ENCODE measurements around the gene ITM2C.

ITM2C gene, protein sequence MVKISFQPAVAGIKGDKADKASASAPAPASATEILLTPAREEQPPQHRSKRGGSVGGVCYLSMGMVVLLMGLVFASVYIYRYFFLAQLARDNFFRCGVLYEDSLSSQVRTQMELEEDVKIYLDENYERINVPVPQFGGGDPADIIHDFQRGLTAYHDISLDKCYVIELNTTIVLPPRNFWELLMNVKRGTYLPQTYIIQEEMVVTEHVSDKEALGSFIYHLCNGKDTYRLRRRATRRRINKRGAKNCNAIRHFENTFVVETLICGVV

DNA sequence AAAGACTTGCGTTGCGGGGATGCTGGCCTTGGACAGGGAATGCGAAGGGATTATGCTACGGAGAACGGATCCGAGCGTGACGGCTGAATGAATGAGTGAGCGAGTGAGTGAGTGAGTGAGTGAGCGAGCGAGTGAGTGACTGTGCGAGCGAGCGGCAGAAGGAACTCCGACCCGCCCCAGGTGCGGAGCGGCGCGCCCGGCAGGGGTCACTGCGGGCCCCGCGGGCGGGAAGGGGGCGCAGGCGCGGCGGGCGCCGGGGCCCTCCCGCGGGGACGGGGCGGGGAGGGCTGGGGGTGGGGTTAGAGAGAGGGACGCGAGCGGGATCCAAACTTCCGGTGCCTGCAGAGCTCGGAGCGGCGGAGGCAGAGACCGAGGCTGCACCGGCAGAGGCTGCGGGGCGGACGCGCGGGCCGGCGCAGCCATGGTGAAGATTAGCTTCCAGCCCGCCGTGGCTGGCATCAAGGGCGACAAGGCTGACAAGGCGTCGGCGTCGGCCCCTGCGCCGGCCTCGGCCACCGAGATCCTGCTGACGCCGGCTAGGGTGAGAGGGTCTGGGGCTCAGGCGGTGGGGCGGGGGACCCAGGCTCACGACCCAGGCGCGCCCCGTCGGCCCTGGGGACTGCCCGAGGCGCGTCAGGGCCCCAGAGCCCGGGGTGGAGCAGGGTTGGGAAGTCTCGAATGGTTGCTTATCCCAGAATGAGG lies at the start of gene ITM2C:
Gene ITM2C, plus strand, starts transcription at position 338 of the 702 bp plus-strand sequence. Its CDS starts 84 bp downstream, at position 422.
- Histone ChIP-seq H3K27ac (ENCODE audit: low read depth, low read length) (no peak within 1 kb of the TSS), H3K36me3 (ENCODE audit: low read length) (no peaks in the 10 kb centered on the region), H4K20me1 (ENCODE audit: low read depth, low read length) (no peaks in the 10 kb centered on the region), H3K9ac (ENCODE audit: low read length) (no peak within 1 kb of the TSS), H3K4me2 (ENCODE audit: low read depth, low read length, poor library complexity, severe bottlenecking) (no peak within 1 kb of the TSS), H3K79me2 (ENCODE audit: insufficient read depth, low read length) (no peaks in the 10 kb centered on the region), H3K9me2 (replicated peaks; ENCODE audit: insufficient read depth, low read length) (no peaks in the 10 kb centered on the region), H3K9me3 (ENCODE audit: insufficient read depth, low read length) (no peaks in the 10 kb centered on the region), H3F3A (ENCODE audit: insufficient read depth) (no peaks in the 10 kb centered on the region), H2AFZ (ENCODE audit: low read depth, low read length, severe bottlenecking) (no peak within 1 kb of the TSS), H3K27me3 (ENCODE audit: low read length) (no peaks in the 10 kb centered on the region), H3K4me3 (ENCODE audit: insufficient read depth, low read length, poor library complexity, severe bottlenecking) (no peak within 1 kb of the TSS)
- TF ChIP-seq, protein P1, sequence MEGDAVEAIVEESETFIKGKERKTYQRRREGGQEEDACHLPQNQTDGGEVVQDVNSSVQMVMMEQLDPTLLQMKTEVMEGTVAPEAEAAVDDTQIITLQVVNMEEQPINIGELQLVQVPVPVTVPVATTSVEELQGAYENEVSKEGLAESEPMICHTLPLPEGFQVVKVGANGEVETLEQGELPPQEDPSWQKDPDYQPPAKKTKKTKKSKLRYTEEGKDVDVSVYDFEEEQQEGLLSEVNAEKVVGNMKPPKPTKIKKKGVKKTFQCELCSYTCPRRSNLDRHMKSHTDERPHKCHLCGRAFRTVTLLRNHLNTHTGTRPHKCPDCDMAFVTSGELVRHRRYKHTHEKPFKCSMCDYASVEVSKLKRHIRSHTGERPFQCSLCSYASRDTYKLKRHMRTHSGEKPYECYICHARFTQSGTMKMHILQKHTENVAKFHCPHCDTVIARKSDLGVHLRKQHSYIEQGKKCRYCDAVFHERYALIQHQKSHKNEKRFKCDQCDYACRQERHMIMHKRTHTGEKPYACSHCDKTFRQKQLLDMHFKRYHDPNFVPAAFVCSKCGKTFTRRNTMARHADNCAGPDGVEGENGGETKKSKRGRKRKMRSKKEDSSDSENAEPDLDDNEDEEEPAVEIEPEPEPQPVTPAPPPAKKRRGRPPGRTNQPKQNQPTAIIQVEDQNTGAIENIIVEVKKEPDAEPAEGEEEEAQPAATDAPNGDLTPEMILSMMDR (IDR thresholded peaks at IDR 0.05; ENCODE audit: insufficient read depth, low read length, poor library complexity, severe bottlenecking) = no peak
- no peak for TF ChIP-seq EZH2phosphoT487 (conservative IDR thresholded peaks at IDR 0.05; ENCODE audit: low read length)

DNA sequence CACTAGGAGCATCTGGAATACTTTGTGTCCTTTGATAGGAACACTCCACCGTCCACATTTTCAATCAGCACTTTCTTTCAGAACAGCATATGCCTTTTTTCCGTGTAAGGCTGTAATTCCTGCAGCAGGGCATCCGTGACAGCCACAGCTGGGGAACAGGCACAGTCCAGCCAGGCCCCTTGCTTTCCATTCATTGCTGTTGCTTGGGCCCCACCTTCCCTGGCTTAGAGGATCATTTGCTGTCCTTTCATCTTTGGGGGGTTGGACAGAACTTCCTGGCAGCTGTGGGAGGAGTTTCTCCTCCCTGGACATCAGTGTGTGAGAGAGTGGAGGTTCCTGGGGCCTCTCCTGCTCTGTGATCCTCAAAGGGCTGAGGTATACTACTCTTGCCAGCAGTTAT lies 49.7 kb upstream of the ITM2C start:
- Histone ChIP-seq H3K4me3 (ENCODE audit: insufficient read depth, low read length, poor library complexity, severe bottlenecking) (no peak overlapping the region), H3K27me3 (ENCODE audit: low read length) (no peaks in the 10 kb centered on the region), H2AFZ (ENCODE audit: low read depth, low read length, severe bottlenecking) (no peak overlapping the region), H3K4me2 (ENCODE audit: low read depth, low read length, poor library complexity, severe bottlenecking) (no peak overlapping the region), H3K36me3 (ENCODE audit: low read length) (peaks cover 9% of the 10 kb centered on the region; the same call in 1 of the 2 replicates), H4K20me1 (ENCODE audit: low read depth, low read length) (no peaks in the 10 kb centered on the region), H3K79me2 (ENCODE audit: insufficient read depth, low read length) (no peaks in the 10 kb centered on the region), H3K9ac (ENCODE audit: low read length) (no peak overlapping the region), H3K9me2 (replicated peaks; ENCODE audit: insufficient read depth, low read length) (no peaks in the 10 kb centered on the region), H3F3A (ENCODE audit: insufficient read depth) (no peaks in the 10 kb centered on the region; the same call in 1 of the 2 replicates), H3K27ac (ENCODE audit: low read depth, low read length) (no peak overlapping the region), H3K9me3 (ENCODE audit: insufficient read depth, low read length) (no peaks in the 10 kb centered on the region)
- TF ChIP-seq EZH2phosphoT487 (conservative IDR thresholded peaks at IDR 0.05; ENCODE audit: low read length) = no peak
- TF ChIP-seq, protein P1 (IDR thresholded peaks at IDR 0.05; ENCODE audit: insufficient read depth, low read length, poor library complexity, severe bottlenecking) = no peak

DNA sequence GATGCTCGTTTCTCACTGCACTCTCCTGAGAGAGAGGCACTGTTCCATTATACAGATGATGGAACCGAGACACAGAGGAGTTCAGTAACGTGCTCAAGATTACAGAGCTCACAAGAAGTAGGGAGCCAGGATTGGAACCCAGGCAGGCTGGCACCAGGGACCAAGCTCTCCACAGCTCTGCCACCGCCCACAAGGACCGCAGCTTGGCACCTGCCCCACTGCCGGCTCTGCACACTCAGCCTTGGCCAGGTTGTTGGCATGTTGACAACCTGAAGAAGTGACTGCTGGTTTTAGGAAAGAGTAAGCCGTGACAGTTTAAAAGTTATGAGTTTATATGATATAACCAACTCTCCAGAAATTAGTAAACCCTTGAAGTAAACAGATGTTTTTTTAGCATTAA lies 48.0 kb upstream of the ITM2C start:
- TF ChIP-seq, protein P1 (IDR thresholded peaks at IDR 0.05; ENCODE audit: insufficient read depth, low read length, poor library complexity, severe bottlenecking) = no peak
- TF ChIP-seq EZH2phosphoT487 (conservative IDR thresholded peaks at IDR 0.05; ENCODE audit: low read length) = no peak
- Histone ChIP-seq H3K9me3 (ENCODE audit: insufficient read depth, low read length) (no peaks in the 10 kb centered on the region), H2AFZ (ENCODE audit: low read depth, low read length, severe bottlenecking) (no peak overlapping the region), H3K9ac (ENCODE audit: low read length) (no peak overlapping the region), H3K9me2 (replicated peaks; ENCODE audit: insufficient read depth, low read length) (no peaks in the 10 kb centered on the region), H3K36me3 (ENCODE audit: low read length) (peaks cover 9% of the 10 kb centered on the region; the same call in 1 of the 2 replicates), H3K4me3 (ENCODE audit: insufficient read depth, low read length, poor library complexity, severe bottlenecking) (no peak overlapping the region), H4K20me1 (ENCODE audit: low read depth, low read length) (no peaks in the 10 kb centered on the region), H3K79me2 (ENCODE audit: insufficient read depth, low read length) (no peaks in the 10 kb centered on the region), H3K27me3 (ENCODE audit: low read length) (no peaks in the 10 kb centered on the region), H3K4me2 (ENCODE audit: low read depth, low read length, poor library complexity, severe bottlenecking) (no peak overlapping the region), H3F3A (ENCODE audit: insufficient read depth) (no peaks in the 10 kb centered on the region; the same call in 1 of the 2 replicates), H3K27ac (ENCODE audit: low read depth, low read length) (no peak overlapping the region)
